A204.1 (cell line): ENCODE results near the gene SAV1.

Experiments
- FAIRE-seq: peaks from 2 replicates; lab custom pipeline; 2012; peaks lifted over from hg19 to GRCh38; lab: Jason Lieb, UNC

Gene SAV1

GRCh38 chr14:50607181-50607580 is 60.9 kb downstream of the SAV1 start:
- no peak for FAIRE-seq

- no peak for FAIRE-seq
Measured at GRCh38 chr14:50606468-50606867, 61.6 kb downstream of the SAV1 start.

GRCh38 chr14:50605766-50606165 is 62.3 kb downstream of the SAV1 start:
- FAIRE-seq, result no peak

- no peak for FAIRE-seq
Measured at GRCh38 chr14:50603565-50603964, 64.5 kb downstream of the SAV1 start.

- FAIRE-seq, result no peak
Measured at GRCh38 chr14:50602035-50602434, 66.1 kb downstream of the SAV1 start.

- no peak for FAIRE-seq
Measured at GRCh38 chr14:50601394-50601793, 66.7 kb downstream of the SAV1 start.

- no peak for FAIRE-seq
Measured at GRCh38 chr14:50600849-50601248, 67.3 kb downstream of the SAV1 start.

- FAIRE-seq, result peak; percentile 98
Measured at GRCh38 chr14:50599700-50600444, 68.2 kb downstream of the SAV1 start.

GRCh38 chr14:50598765-50599164 is 69.3 kb downstream of the SAV1 start:
- FAIRE-seq, result no peak

- no peak for FAIRE-seq
Measured at GRCh38 chr14:50594577-50595316, 73.4 kb downstream of the SAV1 start.

- FAIRE-seq, result no peak
Measured at GRCh38 chr14:50590464-50590863, 77.6 kb downstream of the SAV1 start.
